Heart left ventricle (tissue), 13 donors: Measurements from ENCODE around the gene SLC25A21.

Source experiments
- POLR2A ChIP-seq, 2 donors: fragments of 450-650 bp; IDR thresholded peaks; one replicate each; pipeline ENCODE4 v1.6.1; 2017; ENCODE audit warnings: antibody characterized with exemption in 2 of 2, mild to moderate bottlenecking in 2 of 2, moderate library complexity in 2 of 2
- TF ChIP-seq, protein P1 (sequence below), 12 donors: fragments of 200-600 bp; sonication (generic) in 4 of 12; IDR thresholded peaks; one replicate each; pipeline versions ENCODE4 v1.5.0 to v1.8.0; 2018 to 2022; ENCODE audit warnings: antibody characterized with exemption in 12 of 12, mild to moderate bottlenecking in 5 of 12
- donor health status: ischemic (EF 13 %, LVEDD 7.1; RV severe dilation, severe dysfunction).
- donor health status: DM: no; HTN: yes; CAD: no.
- donor health status: DM: no; HTN: no; CAD: no.
- donor health status: ischemic (EF 25% LVEDD 6.9; RV normal size, moderate dysfunction).
- donor health status: ischemic (EF 25% LVEDD 5.7; RV mildly dilated, moderate dysfunction).
- donor health status: ischemic (EF 35%, LVEDD 5.7; RV mildly dilated, moderate dysfunction).
- donor health status: nonischemic (EF 11% LVEDD 7.7; RV severe dilation, severe dysfunction).
- donor health status: DM: yes; HTN: yes; CAD: no.
- donor health status: PGD.
- donor health status: ischemic (EF 29% LVEDD 5.4; RV normal size, mild dysfunction).
- donor health status: nonischemic (EF 23%, LVEDD 6.1; RV moderate dilation, normal function).

- TF ChIP-seq, protein P1, sequence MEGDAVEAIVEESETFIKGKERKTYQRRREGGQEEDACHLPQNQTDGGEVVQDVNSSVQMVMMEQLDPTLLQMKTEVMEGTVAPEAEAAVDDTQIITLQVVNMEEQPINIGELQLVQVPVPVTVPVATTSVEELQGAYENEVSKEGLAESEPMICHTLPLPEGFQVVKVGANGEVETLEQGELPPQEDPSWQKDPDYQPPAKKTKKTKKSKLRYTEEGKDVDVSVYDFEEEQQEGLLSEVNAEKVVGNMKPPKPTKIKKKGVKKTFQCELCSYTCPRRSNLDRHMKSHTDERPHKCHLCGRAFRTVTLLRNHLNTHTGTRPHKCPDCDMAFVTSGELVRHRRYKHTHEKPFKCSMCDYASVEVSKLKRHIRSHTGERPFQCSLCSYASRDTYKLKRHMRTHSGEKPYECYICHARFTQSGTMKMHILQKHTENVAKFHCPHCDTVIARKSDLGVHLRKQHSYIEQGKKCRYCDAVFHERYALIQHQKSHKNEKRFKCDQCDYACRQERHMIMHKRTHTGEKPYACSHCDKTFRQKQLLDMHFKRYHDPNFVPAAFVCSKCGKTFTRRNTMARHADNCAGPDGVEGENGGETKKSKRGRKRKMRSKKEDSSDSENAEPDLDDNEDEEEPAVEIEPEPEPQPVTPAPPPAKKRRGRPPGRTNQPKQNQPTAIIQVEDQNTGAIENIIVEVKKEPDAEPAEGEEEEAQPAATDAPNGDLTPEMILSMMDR (IDR thresholded peaks at IDR 0.05) = no peak
- no peak for TF ChIP-seq POLR2A (IDR thresholded peaks at IDR 0.05)
Measured at GRCh38 chr14:36653962-36654793, 518.2 kb downstream of the SLC25A21 start.
